ENCODE measurements around the gene FBXO31.

Gene FBXO31

DNA sequence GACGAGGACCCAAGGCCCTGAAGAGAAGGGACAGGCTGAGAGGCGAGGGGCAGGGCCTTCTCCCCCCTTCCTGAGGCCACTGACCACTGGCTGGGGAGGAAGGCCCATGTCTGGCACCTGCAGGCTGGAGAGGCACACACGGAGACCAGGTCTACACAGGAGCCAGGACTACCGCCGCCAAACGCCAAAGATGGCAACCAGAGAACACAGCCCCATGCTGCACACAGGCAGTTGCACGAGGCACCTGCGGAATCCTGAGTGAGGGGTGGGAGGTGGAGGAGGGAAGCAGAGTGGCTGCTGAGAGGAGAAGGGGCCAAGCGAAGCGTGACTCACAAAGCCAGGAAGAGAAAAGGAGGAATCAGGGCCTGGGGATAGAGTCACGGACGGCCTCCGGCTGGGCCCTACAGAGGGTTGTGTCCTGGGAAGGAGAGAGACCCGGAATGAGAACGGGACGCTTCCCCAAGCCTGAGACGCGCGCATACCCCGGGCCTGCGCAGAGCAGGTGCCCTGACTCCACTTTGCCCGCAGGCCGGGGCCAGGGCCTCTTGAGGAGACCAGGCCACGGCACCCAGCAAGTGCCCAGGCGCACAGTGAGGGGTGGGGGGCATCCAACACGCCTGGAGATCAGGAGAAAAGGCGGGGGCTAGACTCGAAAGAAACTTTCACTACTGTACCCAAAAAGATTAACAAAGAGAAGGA, 37.7 kb downstream of the FBXO31 start:
- no peak overlapping the region for H3K27ac ChIP-seq (ENCODE audit: poor library complexity, severe bottlenecking)

DNA sequence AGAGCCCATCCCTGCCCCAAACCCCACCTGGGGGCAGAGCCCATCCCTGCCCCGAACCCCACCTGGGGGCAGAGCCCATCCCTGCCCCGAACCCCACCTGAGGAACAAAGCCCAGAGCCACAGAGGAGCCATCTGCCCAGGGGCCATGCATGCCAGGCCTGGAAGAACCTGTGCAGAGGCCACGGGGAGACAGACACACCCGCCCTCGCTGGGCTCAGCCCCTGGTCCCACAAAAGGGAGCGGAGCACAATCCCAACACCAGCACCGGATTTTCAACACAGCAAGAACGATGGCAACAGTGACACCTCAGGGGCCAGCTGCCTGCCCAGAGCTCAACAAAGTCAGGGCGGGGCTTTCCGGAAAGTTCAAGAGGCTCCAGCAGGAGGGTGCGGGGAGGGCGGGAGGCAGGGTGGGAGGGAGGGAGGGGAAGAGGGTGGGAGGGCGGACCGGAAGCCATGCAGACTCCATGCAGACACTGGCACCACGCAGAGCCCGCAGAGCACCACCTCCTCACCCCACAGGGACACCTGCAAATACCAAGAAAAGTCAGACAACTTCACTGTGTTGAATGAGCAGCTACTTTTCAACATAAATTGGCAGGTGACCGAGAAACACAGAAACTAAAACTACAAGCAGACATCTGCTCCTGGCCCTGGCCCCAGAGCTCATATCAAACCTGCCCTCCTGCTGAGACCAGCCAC, 38.5 kb downstream of the FBXO31 start:
- Histone ChIP-seq H3K9me3 (ENCODE audit: severe bottlenecking) (no peaks in the 10 kb centered on the region), H3K36me3 (ENCODE audit: low read depth) (peaks cover 41% of the 10 kb centered on the region), H3K4me3 (ENCODE audit: severe bottlenecking) (no peak overlapping the region), H3K27me3 (ENCODE audit: insufficient read depth, poor library complexity, severe bottlenecking) (no peaks in the 10 kb centered on the region), H3K27ac (ENCODE audit: poor library complexity, severe bottlenecking) (no peak overlapping the region), H3K4me1 (ENCODE audit: insufficient read depth, poor library complexity, severe bottlenecking) (no peaks in the 10 kb centered on the region)
- TF ChIP-seq, protein P1, sequence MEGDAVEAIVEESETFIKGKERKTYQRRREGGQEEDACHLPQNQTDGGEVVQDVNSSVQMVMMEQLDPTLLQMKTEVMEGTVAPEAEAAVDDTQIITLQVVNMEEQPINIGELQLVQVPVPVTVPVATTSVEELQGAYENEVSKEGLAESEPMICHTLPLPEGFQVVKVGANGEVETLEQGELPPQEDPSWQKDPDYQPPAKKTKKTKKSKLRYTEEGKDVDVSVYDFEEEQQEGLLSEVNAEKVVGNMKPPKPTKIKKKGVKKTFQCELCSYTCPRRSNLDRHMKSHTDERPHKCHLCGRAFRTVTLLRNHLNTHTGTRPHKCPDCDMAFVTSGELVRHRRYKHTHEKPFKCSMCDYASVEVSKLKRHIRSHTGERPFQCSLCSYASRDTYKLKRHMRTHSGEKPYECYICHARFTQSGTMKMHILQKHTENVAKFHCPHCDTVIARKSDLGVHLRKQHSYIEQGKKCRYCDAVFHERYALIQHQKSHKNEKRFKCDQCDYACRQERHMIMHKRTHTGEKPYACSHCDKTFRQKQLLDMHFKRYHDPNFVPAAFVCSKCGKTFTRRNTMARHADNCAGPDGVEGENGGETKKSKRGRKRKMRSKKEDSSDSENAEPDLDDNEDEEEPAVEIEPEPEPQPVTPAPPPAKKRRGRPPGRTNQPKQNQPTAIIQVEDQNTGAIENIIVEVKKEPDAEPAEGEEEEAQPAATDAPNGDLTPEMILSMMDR (IDR thresholded peaks at IDR 0.05; ENCODE audit: poor library complexity, severe bottlenecking), result no peak
- DNase-seq (ENCODE audit: low spot score) (peak; percentile 46), ATAC-seq (ENCODE audit: low read depth) (no peak)

More for the DNA sequence above, 37.7 kb downstream of the FBXO31 start:
- TF ChIP-seq, protein P1 (IDR thresholded peaks at IDR 0.05; ENCODE audit: poor library complexity, severe bottlenecking), result no peak
- Histone ChIP-seq H3K4me3 (ENCODE audit: severe bottlenecking) (no peak overlapping the region), H3K27me3 (ENCODE audit: insufficient read depth, poor library complexity, severe bottlenecking) (no peaks in the 10 kb centered on the region), H3K36me3 (ENCODE audit: low read depth) (peaks cover 33% of the 10 kb centered on the region), H3K4me1 (ENCODE audit: insufficient read depth, poor library complexity, severe bottlenecking) (no peaks in the 10 kb centered on the region), H3K9me3 (ENCODE audit: severe bottlenecking) (no peaks in the 10 kb centered on the region)
- ATAC-seq (ENCODE audit: low read depth) (no peak), DNase-seq (ENCODE audit: low spot score) (peak; percentile 59)

DNA sequence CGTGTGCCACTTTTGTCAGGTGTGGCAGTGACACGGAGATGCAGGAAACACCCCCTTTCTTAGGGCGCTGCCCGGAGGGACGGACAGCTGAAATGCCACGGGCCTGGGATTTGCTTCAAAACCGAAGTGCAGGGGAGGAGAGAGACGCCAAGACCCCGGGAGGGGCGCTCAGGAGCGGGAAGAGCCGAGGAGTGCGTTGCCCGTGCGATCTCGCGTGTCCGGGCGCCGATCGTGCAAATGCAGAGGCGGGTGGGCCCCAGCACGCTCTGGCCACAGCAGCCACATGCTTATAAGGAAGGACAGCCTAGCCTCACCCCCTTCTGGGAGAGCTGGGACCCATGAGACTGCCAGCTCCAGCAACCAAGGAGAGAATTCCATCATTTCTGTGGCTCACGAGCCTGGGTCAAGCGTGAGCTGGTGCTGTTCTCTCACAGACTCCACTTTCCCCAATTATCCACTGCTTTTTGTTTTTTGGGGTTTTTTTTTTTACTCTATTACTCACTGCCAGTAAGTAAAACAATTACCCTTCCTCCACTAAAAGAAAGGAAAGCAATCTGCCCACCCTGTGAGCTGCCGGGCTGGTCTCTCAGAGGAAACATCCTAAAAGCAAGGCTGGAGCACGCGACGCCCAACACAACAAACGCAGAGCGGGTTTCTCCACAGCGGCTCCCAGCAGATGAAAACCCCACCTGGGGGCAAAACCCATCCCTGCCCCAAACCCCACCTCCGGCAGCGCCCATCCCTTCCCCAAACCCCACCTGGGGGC, 39.2 kb downstream of the FBXO31 start:
- Histone ChIP-seq H3K27me3 (ENCODE audit: insufficient read depth, poor library complexity, severe bottlenecking) (no peaks in the 10 kb centered on the region), H3K9me3 (ENCODE audit: severe bottlenecking) (no peaks in the 10 kb centered on the region), H3K4me1 (ENCODE audit: insufficient read depth, poor library complexity, severe bottlenecking) (no peaks in the 10 kb centered on the region), H3K27ac (ENCODE audit: poor library complexity, severe bottlenecking) (no peak overlapping the region), H3K4me3 (ENCODE audit: severe bottlenecking) (no peak overlapping the region), H3K36me3 (ENCODE audit: low read depth) (peaks cover 46% of the 10 kb centered on the region)
- TF ChIP-seq, protein P1 (IDR thresholded peaks at IDR 0.05; ENCODE audit: poor library complexity, severe bottlenecking), result no peak
- ATAC-seq (ENCODE audit: low read depth) (no peak), DNase-seq (ENCODE audit: low spot score) (no peak)

DNA sequence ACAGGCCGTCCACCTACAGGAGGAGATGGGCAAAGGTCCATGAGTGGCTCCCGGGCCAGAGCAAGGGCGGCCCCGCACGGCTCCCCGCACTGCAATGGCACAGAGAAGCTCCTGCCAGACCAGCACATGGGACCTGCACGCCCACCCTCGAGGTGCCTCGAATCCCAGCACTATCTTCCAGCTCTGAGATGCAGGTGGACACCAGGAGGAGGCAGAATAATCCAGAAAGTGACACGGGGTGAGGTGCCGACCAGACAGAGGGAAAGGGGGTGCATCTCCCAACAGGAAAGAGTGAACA, 39.9 kb downstream of the FBXO31 start:
- DNase-seq (ENCODE audit: low spot score), result no peak
- H3K36me3 ChIP-seq (ENCODE audit: low read depth), result peaks cover 40% of the 10 kb centered on the region
- H3K9me3 ChIP-seq (ENCODE audit: severe bottlenecking), result no peaks in the 10 kb centered on the region
- no peak for ATAC-seq (ENCODE audit: low read depth)
- H3K4me3 ChIP-seq (ENCODE audit: severe bottlenecking), result no peak overlapping the region
- TF ChIP-seq, protein P1 (IDR thresholded peaks at IDR 0.05; ENCODE audit: poor library complexity, severe bottlenecking), result no peak
- no peaks in the 10 kb centered on the region for H3K4me1 ChIP-seq (ENCODE audit: insufficient read depth, poor library complexity, severe bottlenecking)
- no peaks in the 10 kb centered on the region for H3K27me3 ChIP-seq (ENCODE audit: insufficient read depth, poor library complexity, severe bottlenecking)
- no peak overlapping the region for H3K27ac ChIP-seq (ENCODE audit: poor library complexity, severe bottlenecking)
